SK-N-DZ (cell line): Measurements from ENCODE around the gene SFMBT2.
"Not testable (repeated sequence)": the region's sequence is repeated elsewhere in the genome, so short reads cannot be mapped to it uniquely, and the experiment has no call there.

ENCODE experiments used
- DNase-seq: peaks from one replicate; pipeline ENCODE4 v3.0.0-alpha.2; 2015; ENCODE audit warnings: low spot score

The SFMBT2 gene

DNA sequence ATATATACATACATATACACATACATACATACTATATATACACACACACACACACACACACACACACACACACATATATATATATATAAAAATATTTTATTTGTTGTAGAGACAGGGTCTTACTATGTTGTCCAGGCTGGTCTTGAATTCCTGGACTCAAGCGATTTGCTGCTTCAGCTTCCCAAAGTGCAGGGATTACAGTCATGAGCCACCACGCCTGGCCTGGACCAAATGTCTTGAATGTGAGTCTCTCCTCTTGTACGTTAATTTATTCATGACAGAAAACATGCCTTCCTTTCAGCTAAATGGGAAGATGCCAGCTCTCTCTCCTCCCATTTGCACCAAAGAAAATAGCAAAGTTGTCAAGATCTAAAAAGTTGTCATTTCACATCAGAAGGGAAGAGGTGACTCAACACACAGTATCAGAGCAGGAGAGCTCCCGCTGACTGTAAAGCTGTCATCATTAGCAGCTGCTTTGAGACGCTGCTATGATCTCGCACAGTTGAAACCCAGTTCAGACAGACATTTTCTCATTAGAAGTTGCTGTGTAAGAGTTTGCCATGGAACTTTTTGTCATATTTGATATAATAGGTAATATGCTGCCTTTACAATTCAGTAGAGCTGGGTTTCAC, 224.3 kb downstream of the SFMBT2 start:
- no peak for DNase-seq

GRCh38 chr10:7185367-7185690, 225.5 kb downstream of the SFMBT2 start:
- no peak for DNase-seq

DNA sequence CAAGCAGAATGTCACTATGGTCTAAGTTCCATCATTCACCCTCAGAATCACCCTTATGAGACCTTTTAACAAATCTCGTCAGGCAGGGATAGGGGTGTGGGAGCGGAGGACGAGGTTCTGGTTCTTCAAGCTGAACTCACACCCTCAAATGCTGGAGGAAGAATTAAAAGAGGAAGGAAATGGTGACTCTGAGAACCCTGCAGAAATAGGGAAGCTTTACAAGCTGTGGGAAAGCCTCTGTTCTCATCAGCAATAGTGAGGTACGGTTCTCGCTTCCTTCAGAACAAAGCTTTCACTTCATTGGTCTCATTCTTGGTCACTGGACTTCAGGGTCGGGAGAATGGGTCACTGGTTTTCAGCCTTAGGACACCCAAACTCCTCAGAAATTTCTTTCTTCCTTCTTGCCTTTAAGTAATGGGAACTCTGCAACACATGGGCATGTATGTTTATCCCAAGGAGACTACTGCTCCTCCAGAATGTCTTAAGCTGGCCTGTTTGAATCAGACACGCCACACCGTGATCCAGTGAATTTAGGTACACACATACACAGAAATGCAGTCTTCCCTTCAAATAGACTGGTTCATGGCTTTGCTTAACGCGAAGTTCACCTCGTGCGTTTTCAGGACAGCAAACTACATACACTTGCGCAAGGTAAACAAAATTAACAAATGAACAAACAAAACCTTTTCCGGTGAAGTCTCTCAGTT, 226.0 kb downstream of the SFMBT2 start:
- DNase-seq: no peak

DNA sequence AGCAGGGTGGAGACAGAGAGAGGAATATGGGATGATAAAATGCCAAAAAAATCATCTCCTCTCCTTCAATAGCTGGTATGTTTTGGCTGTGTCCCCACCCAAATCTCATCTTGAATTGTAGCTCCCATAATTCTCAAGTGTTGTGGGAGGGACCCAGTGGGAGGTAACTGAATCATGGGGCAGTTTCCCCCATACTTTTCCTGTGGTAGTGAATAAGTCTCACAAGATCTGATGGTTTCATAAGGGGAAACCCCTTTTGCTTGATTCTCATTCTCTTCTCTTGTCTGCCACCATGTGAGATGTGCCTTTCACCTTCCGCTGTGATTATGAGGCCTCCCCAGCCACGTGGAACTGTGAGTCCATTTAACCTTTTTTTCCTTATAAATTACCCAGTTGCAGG, 226.7 kb downstream of the SFMBT2 start:
- not testable (repeated sequence) for DNase-seq

DNA sequence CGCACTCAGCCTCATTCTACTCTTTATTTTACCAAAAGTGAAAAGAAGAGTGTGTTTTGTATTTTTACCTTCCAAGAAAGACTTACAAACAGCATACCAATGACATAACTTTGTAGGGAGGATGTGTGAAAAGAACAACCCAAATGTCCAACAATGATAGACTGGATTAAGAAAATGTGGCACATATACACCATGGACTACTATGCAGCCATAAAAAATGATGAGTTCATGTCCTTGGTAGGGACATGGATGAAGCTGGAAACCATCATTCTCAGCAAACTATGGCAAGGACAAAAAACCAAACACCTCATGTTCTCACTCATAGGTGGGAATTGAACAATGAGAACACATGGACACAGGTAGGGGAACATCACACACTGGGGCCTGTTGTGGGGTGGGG, 228.5 kb downstream of the SFMBT2 start:
- not testable (repeated sequence) for DNase-seq

DNA sequence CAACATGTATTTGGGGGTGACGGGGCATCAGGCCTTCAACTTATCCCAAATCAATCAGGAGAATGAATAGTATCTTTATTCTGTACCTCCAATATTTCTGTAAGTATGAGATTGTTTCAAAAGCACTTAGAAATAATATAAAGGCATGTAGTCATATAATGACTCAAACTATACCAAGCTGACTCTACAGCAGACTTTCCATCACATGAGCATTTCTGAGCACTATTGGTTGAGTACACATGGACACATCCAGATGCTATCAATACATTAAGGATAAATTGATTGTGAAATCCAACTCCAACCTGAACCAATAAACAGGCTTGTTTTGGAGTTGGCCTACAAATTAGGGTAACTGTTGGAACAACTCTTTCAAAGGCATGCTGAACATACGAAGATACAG, 229.4 kb downstream of the SFMBT2 start:
- DNase-seq: no peak

DNA sequence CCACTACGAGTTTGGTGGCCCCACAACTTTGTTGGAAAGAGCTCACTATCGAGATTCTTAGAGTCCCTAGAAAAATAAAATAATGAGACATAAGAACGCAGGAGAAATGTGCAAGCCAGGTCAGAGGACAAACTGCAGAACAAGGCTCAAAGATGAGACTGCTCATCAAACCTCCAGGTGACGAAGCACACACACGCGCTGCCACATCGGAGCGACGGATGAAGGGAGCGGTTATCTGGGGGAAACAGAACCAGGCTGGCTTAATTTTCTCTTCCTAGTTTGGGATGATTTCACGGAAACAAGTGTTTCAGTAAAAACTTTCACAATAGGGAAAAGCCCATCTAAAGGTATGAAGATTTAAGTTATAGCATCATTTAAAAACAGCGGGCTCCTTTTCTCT, 231.3 kb downstream of the SFMBT2 start:
- DNase-seq: no peak

GRCh38 chr10:7173948-7174347, 236.9 kb downstream of the SFMBT2 start:
- no peak for DNase-seq

DNA sequence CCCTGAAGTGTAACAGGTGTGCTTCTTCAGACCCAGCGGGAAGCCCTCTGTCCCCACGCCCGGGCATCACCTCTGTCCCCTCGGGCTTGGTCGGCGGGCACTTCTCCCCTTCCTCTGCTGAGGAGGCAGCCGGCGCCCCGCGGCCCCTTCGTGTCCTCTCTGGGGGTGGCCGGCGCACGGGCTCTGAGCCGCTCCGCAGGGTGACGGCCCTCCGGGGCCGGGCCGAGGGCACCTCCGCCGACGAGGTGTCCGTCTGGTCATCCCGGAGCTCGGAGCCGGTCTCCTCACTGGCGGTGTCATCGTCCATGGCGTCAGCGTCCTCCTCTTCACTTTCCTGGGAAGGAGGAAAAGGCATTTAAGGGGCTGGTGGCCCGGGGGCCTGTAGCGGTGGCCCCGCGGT, 239.0 kb downstream of the SFMBT2 start:
- DNase-seq: no peak

DNA sequence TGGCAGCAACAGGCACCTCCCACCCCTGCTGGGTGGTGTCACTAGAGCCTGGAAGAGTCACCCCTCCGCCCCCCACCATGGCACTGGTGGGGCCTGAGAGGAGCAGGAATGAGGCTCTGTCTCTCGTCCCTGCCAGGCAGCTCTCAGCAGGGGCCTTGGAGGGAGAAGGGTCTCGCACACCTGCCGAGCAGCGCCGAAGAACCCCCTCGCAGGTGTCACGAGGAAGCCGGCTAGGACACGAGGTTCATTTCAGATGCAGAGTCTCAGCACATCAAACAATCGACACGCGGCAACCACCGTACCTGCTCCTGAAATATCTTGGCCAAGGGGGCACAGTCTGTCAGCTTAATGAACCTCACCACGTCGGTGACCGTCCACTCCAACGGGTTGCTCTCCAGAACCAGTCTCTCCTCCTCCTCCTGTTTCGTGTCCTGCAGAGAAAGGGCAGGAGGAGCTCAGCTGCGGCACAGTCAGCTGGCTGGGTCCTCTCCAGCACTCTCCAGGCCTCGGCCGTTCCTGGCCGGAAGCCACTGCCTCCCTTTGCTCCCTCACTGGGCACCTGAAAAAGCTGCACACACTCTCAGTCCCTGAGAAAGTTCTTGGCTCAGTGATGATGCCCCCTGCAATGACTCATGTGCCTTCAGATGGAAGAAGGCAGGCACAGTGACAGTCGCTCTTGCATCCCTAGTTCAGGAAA, 240.1 kb downstream of the SFMBT2 start:
- DNase-seq: no peak

- DNase-seq: peak; percentile 28
Measured at GRCh38 chr10:7168414-7168813, 242.4 kb downstream of the SFMBT2 start.

DNA sequence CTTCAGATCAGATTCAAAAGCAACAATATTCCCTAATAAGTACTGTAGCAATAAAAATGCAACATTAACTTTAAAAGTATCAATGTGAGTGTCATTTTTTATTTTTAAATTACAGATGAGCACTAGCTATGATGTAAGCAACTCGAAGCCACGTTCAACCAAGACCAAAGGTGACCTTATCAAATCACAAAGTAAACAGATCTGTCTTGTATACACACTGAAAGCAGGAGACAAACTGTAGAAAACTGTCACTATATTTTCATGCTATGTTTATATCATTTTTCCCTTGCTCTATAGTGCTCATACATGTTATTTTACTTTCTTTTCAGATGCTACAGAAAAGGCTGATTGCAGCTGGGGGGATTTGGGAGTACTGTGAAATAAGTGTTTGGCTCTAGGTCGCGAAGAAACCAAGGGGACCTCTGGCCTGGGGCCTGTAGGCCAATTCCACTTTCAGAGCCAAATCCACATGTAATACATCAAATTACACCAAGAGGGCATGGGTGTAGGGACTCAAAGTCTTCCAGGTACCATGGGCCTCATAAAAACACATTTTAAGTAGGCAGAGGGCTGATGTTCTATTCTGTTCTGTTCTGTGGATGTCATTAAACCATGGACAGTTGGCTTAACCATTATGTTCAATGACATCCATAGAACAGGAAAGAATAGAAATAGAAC, 245.2 kb downstream of the SFMBT2 start:
- no peak for DNase-seq

GRCh38 chr10:7164955-7165354, 245.9 kb downstream of the SFMBT2 start:
- no peak for DNase-seq

DNA sequence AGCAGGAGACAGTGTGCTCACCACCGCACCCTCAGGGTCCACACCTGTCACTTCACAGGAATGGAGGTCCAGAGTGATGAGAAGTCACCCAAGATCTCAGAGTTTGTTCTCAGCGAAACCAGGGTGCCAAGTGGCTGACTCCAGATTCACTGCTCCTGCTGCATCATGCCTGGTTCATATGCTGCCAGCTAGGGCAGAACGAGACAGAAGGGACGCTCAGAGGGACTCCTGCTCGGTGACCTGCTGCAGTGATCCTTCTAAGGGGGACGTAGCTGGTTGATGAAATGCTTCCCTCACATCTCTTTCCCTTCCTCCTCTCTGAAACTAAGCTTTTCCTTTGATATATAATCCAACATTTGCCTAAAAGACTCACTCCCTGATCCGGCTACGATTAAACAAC, 248.5 kb downstream of the SFMBT2 start:
- no peak for DNase-seq

GRCh38 chr10:7161484-7162250, 249.2 kb downstream of the SFMBT2 start:
- no peak for DNase-seq

DNA sequence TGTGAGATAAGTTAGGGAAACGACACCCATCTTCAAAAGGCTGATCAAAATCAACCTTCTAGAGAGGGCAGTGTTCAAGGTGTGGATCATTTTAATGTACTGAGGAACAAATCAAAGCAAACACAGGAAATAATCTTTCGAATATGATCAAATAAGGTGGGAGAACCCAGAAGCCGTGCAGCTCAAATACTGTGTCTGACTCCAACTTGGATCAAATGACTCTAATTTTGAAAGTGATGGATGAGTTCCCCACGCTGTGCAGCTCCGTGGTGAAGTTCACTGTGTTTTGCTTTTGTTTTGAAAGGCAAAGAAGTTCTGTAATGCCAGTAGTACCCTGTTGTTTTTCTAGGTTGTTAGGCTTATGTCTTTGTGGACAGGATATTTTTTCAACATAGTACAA, 250.9 kb downstream of the SFMBT2 start:
- no peak for DNase-seq

DNA sequence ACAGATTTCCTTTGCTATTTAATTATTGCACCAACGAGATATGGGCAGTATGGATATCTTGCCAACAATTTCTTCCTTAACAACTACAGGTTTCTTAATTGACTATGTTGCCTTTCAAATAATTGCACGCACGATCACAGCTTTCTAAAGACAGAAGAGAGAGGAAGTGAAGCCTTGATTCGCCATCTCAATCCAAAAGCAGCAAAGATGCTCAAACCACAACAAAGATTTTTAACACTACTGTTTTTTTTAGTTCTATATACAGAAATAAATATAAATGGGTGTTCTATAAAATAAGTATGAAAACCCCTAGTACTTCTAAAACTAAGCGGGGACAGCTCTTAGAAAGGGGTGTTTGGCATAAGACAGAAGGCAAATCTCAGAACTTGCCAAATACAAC, 251.3 kb downstream of the SFMBT2 start:
- DNase-seq: no peak

DNA sequence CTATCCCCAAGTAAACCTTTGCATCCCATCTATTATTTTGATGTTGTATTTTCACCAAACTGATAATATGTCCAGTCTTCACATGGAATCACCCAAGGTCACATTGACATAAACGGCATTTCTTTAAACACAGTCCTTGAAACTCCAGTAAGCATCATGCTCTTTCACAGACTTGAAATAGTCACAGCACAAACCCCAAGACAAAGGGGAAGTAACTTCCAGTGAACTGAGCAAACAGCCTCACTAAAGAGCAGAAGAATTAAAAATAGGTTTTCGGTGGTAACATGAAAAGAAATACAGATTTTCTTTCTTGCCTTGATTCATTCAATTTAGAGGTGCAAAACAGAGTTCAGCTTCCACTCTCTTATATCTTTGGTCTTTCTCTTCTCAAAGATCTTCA, 253.7 kb downstream of the SFMBT2 start:
- DNase-seq: no peak

- DNase-seq: no peak
Measured at GRCh38 chr10:7153750-7154149, 257.1 kb downstream of the SFMBT2 start.

GRCh38 chr10:7152982-7153381, 257.9 kb downstream of the SFMBT2 start:
- peak; percentile 62 for DNase-seq

DNA sequence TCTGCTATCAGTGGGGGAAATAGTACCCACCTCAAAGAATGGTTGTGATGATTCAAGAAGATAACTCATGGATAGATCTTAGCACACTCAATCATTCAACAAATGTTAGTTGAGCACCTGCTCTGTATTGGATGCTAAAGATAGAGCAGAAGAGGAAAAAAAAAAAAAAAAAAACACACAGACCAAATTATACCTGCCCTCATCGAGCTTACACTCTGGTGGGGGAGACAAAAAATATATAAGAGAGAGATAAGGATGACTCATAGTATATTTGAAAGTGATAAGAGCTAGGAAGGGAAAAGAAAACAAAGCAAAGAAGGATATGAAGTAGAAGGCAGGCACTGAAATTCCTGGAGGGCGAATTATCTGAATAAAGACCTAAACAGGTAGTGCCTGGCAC, 258.5 kb downstream of the SFMBT2 start:
- DNase-seq: no peak

DNA sequence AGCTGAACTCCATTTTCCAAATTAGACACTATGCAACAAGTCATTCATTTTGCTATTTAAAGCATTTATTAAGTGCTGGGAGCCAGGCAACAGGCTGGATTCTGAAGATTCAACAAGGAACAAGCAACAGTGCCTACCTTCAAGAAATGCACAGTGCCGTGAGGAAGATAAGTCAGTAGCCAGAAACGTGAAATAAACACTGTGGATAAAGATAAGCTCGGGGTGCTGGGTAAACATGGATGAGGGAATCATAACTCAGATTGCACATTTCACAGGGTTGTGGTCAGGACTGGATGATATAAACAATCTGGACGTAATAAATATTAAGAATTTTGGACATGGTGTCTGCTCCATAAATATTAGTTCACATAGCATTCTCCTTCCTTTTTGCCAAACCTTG, 259.3 kb downstream of the SFMBT2 start:
- no peak for DNase-seq
